Measurements from ENCODE around the gene CFAP57.

Gene CFAP57

DNA sequence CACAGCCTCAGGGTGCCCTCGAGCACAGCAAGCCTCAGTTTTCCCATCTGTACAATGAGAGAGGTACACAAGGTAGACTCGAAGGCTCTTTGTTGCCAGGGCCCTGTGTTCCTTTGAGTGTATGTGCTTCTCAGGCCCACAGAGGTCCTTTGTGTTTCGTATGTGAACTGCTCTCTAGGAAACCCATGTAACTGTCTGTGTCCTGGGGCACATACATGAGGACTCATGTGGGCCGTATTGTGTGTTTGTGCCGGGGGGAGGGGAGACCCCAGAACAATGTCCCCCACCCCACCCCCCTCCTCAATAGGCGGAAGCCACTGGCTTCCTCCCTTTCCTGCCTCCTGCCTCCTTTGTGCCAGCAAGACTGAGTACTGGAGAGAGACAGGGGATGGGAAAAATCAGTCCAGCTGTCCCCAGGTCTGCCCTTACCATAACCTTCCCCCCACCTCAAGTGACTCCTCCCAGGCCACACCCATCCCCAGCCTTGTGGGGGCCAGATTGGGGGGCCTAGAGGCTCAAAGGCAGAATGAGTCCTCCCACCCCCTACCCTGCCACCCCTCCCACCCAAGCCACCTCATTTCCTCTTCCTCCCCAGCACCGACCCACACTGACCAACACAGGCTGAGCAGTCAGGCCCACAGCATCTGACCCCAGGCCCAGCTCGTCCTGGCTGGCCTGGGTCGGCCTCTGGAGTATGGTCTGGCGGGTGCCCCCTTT is 128.4 kb downstream of the CFAP57 start, which contains the start of gene TIE1:
Gene TIE1 (plus strand): TSS at position 605 of the 717 bp plus-strand sequence. CDS start 90 bp downstream, at position 695.
- ChIA-PET POLR2A (ENCODE audit: low non-redundant PET) (no interaction called here), CTCF (no interaction called here)
- no peak within 1 kb of the TSS for H3K27ac ChIP-seq
- no peak for DNase-seq (ENCODE audit: low spot score)
- TF ChIP-seq, protein P1, sequence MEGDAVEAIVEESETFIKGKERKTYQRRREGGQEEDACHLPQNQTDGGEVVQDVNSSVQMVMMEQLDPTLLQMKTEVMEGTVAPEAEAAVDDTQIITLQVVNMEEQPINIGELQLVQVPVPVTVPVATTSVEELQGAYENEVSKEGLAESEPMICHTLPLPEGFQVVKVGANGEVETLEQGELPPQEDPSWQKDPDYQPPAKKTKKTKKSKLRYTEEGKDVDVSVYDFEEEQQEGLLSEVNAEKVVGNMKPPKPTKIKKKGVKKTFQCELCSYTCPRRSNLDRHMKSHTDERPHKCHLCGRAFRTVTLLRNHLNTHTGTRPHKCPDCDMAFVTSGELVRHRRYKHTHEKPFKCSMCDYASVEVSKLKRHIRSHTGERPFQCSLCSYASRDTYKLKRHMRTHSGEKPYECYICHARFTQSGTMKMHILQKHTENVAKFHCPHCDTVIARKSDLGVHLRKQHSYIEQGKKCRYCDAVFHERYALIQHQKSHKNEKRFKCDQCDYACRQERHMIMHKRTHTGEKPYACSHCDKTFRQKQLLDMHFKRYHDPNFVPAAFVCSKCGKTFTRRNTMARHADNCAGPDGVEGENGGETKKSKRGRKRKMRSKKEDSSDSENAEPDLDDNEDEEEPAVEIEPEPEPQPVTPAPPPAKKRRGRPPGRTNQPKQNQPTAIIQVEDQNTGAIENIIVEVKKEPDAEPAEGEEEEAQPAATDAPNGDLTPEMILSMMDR (conservative IDR thresholded peaks at IDR 0.05; ENCODE audit: low read depth) = no peak

DNA sequence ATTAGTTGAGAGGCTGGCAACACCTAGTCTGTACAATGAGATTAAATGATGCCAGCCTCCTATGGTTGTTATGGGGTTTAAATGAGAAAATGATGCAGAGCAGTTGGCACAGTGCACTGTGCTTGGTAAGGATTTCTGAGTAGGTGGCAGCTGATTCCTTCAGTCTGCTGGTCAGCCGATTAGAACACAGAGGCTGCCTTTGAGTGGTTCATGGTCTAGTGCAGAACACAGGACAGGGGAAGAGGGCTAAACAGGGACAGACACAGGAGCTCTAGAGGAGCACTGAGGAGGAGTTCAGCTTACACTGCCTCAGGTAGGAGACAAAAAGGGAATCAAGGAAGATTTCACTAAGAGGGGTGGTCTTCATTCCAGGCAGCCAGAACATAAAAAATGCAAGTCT is 130.1 kb downstream of the CFAP57 start:
- CTCF ChIA-PET = interaction anchor here (1.3 kb wide), 1 partner anchor 17 kb away, joined by 4 read pairs; the partner anchor contains the start of gene C1orf210
- TF ChIP-seq, protein P1 (conservative IDR thresholded peaks at IDR 0.05; ENCODE audit: low read depth) = no peak
- DNase-seq (ENCODE audit: low spot score) = no peak
- no peak overlapping the region for H3K27ac ChIP-seq
- POLR2A ChIA-PET (ENCODE audit: low non-redundant PET) = no interaction called here

DNA sequence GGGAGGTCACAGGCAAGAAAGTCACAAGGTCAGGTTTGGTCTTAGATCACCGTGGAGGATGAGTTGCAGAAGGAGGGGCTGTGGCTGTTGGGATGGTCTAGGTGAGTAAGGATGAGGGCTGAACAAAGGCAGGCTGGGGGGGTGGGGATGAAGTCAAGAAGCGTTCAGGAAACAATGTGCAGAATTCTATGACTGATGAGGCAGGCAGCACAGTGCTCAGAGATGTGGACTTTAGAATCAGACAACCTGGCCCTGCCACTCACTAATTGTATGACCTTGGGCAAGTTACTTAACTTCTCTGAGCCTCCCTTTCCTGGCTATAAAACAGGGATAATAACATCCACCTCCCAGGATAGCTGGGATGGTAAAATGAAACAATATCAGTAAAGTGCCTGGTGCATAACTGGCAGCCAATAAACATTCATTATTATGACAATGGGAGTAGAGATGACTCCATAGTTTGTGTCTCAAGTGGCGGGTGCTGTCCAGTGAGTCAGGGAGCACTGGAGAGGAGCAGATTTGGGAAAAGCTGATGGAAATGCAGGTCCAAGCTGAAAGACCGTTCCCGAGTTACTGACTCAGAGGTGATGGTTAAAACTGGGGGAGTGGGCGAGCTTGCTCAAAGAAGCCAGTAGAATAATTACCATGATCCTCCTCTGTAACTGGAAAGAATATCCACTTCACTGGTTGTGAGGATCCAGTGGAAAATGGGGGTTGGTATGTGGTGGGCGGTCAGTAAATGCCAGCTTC is 130.8 kb downstream of the CFAP57 start:
- POLR2A ChIA-PET (ENCODE audit: low non-redundant PET) = no interaction called here
- no peak for DNase-seq (ENCODE audit: low spot score)

DNA sequence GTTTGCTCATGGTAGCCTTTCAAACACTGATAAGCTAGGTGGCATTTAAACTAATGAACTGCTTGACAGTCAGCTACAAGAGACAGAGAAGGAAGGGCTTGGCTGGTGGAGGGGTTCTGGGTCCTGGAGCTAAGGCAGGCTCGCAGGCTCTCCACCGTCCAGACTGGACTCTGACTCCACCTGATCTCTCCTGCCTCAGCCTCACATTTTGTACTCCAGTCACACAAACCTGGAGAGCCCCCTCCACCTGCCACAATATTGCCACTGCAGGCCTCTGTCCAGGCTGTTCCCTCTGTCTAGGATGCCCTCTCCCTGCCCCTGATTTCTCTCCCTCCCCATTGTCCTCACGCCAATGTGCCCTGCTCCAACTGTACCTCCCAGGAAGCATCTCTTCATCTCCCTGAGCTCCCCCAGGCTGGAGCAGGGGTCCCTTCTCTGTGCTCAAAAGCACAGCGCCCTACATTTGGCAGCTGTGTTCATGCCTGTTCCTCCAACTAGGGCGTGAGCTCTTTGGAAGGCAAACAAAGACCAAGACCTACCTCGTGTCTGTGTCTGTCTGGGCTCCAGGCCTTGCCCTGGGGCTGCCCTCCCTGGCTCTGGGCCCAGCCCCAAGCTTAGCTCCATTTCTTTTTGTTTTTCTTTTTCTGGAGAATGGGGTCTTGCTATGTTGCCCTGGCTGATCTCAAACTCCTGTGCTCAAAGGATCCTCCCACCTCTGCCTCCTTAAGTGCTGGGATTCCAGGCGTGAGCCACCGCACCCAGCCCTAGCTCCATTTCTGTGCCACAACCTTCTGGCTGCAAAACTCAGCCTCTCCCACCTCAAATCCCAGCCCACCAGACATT is 131.6 kb downstream of the CFAP57 start:
- no peak overlapping the region for H3K27ac ChIP-seq
- CTCF ChIA-PET = interaction anchor here (0.7 kb wide), 1 partner anchor 38 kb away, joined by 3 read pairs; no protein-coding TSS in a partner anchor
- POLR2A ChIA-PET (ENCODE audit: low non-redundant PET) = no interaction called here
- TF ChIP-seq, protein P1 (conservative IDR thresholded peaks at IDR 0.05; ENCODE audit: low read depth) = no peak
- DNase-seq (ENCODE audit: low spot score) = no peak

More for the DNA sequence above, 130.8 kb downstream of the CFAP57 start:
- TF ChIP-seq, protein P1 (conservative IDR thresholded peaks at IDR 0.05; ENCODE audit: low read depth) = no peak
- no peak overlapping the region for H3K27ac ChIP-seq
- CTCF ChIA-PET = interaction anchor here (1.3 kb wide), 1 partner anchor 18 kb away, joined by 4 read pairs; the partner anchor contains the start of gene C1orf210

All from RWPE1 (cell line).